GM21723 (cell line): Measurements from ENCODE around the gene GRIPAP1.
"Not testable (repeated sequence)": the region's sequence is repeated elsewhere in the genome, so short reads cannot be mapped to it uniquely, and the experiment has no call there.

ENCODE experiments used
- ATAC-seq: cut with Tn5 transposase; IDR thresholded peaks from one replicate; pipeline ENCODE4 v1.9.1; 2021; ENCODE audit warnings: mild to moderate bottlenecking, moderate library complexity; ENCODE audit not compliant: unreplicated experiment

The GRIPAP1 gene

GRCh38 chrX:48997865-48998264, 4.2 kb downstream of the GRIPAP1 start:
- no peak for ATAC-seq

GRCh38 chrX:48997455-48997854, 4.6 kb downstream of the GRIPAP1 start:
- ATAC-seq = no peak

- no peak for ATAC-seq
Observed at GRCh38 chrX:48996969-48997368, 5.1 kb downstream of the GRIPAP1 start.

GRCh38 chrX:48992341-48992740, 9.7 kb downstream of the GRIPAP1 start:
- no peak for ATAC-seq

GRCh38 chrX:48989483-48989882, 12.6 kb downstream of the GRIPAP1 start:
- ATAC-seq = no peak

GRCh38 chrX:48983896-48984295, 18.2 kb downstream of the GRIPAP1 start:
- ATAC-seq = no peak

- ATAC-seq = no peak
Observed at GRCh38 chrX:48983081-48983480, 19.0 kb downstream of the GRIPAP1 start.

GRCh38 chrX:48981178-48981577, 20.9 kb downstream of the GRIPAP1 start:
- ATAC-seq = no peak

- ATAC-seq = not testable (repeated sequence)
Observed at GRCh38 chrX:48980341-48980740, 21.7 kb downstream of the GRIPAP1 start.

GRCh38 chrX:48978226-48978625, 23.8 kb downstream of the GRIPAP1 start:
- ATAC-seq = no peak

- no peak for ATAC-seq
Observed at GRCh38 chrX:48976086-48976485, 26.0 kb downstream of the GRIPAP1 start.

GRCh38 chrX:48975541-48975940, 26.5 kb downstream of the GRIPAP1 start:
- ATAC-seq = no peak

GRCh38 chrX:48975041-48975440, 27.0 kb downstream of the GRIPAP1 start:
- no peak for ATAC-seq

- no peak for ATAC-seq
Observed at GRCh38 chrX:48974574-48974973, 27.5 kb downstream of the GRIPAP1 start.

- no peak for ATAC-seq
Observed at GRCh38 chrX:48974033-48974432, 28.0 kb downstream of the GRIPAP1 start.

- no peak for ATAC-seq
Observed at GRCh38 chrX:48972220-48973164, 29.6 kb downstream of the GRIPAP1 start.

GRCh38 chrX:48971249-48972219, 30.5 kb downstream of the GRIPAP1 start, which contains the start of gene KCND1:
Gene KCND1 (minus strand): TSS chrX:48971844. CDS start chrX:48970271, 1,573 bp downstream.
- ATAC-seq = no peak

GRCh38 chrX:48969471-48969870, 32.6 kb downstream of the GRIPAP1 start:
- no peak for ATAC-seq

- ATAC-seq = no peak
Observed at GRCh38 chrX:48968377-48968776, 33.7 kb downstream of the GRIPAP1 start.

GRCh38 chrX:48966796-48967579, 35.1 kb downstream of the GRIPAP1 start:
- no peak for ATAC-seq

GRCh38 chrX:48965959-48966358, 36.1 kb downstream of the GRIPAP1 start:
- no peak for ATAC-seq
